ENCODE data around the gene ENTR1.
A peak's percentile ranks its signal among the peaks of the same experiment; 100 is the strongest.

The ENTR1 gene

DNA sequence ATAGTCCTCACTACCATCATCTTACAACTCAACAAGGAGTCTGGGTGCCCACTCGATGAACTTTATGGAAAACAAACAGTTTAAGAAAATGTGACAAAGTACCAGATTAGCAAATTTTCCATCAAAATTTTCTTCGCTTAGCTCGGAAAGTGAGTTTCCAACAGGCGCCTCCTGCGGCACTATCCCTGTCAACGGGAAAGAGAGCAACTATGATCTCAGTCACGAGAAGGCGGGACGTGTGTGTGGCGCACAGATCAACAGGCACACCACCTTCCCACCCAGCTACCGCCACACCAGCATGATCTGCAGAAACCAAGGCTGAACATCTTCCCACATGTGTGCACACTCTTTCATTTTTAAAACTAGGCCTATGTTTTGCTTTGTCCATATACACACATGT is 42.9 kb upstream of the ENTR1 start:
- TF ChIP-seq, protein P1, sequence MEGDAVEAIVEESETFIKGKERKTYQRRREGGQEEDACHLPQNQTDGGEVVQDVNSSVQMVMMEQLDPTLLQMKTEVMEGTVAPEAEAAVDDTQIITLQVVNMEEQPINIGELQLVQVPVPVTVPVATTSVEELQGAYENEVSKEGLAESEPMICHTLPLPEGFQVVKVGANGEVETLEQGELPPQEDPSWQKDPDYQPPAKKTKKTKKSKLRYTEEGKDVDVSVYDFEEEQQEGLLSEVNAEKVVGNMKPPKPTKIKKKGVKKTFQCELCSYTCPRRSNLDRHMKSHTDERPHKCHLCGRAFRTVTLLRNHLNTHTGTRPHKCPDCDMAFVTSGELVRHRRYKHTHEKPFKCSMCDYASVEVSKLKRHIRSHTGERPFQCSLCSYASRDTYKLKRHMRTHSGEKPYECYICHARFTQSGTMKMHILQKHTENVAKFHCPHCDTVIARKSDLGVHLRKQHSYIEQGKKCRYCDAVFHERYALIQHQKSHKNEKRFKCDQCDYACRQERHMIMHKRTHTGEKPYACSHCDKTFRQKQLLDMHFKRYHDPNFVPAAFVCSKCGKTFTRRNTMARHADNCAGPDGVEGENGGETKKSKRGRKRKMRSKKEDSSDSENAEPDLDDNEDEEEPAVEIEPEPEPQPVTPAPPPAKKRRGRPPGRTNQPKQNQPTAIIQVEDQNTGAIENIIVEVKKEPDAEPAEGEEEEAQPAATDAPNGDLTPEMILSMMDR (conservative IDR thresholded peaks at IDR 0.05; ENCODE audit: low read length) = no peak
- DNase-seq (ENCODE audit: low read depth) = no peak
- H3K4me3 ChIP-seq (ENCODE audit: low read length) = no peak overlapping the region

DNA sequence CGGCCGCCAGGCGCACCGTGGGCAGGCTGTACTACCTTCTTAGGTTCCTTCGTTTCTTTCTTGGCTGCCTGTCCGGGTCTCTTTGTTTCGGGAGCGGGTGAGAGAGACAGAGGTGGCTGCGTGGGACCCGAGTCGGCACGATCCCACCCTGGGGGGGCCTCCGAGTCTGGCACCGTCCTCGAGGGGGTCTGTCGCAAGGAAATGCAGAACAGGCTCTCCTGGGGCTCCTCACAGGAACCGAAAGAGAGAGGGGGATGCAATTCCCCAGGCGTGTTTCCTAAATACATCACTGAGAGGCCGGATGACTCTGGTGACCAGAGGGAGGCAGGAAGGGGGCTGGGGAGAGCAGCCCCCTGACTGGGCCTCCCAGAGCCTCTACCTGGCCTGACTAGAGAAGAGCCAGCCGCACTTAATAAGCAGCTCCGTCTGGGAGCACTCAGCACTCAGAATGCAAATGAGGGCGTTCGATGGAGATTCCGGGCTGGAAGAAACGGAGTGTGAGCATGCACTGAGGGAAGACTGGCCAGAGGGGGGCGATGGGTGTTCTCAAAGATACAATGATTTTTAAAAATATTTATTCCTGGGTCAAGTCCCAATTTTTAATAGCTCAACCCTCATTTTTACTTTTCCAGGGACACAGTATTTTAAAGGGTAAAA is 40.9 kb upstream of the ENTR1 start:
- TF ChIP-seq, protein P1 (conservative IDR thresholded peaks at IDR 0.05; ENCODE audit: low read length) = peak; percentile 11; the same call in 1 of the 2 replicates
- no peak overlapping the region for H3K4me3 ChIP-seq (ENCODE audit: low read length)
- no peak for DNase-seq (ENCODE audit: low read depth)

DNA sequence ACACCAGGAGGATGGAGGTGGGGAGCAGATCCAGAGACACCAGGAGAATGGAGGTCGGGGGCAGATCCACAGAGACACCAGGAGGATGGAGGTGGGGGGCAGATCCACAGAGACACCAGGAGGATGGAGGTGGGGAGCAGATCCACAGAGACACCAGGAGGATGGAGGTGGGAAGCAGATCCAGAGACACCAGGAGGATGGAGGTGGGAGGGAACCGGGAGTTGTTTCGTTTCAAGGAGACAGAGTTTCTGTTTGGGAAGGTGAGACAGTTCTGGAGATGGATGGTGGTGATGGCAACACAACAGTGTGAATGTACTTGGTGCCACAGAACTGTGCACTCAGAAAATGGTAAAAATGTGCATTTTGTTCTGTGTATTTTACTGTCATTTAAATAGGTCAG is 38.2 kb upstream of the ENTR1 start:
- no peak overlapping the region for H3K4me3 ChIP-seq (ENCODE audit: low read length)
- no peak for DNase-seq (ENCODE audit: low read depth)
- TF ChIP-seq, protein P1 (conservative IDR thresholded peaks at IDR 0.05; ENCODE audit: low read length) = no peak

DNA sequence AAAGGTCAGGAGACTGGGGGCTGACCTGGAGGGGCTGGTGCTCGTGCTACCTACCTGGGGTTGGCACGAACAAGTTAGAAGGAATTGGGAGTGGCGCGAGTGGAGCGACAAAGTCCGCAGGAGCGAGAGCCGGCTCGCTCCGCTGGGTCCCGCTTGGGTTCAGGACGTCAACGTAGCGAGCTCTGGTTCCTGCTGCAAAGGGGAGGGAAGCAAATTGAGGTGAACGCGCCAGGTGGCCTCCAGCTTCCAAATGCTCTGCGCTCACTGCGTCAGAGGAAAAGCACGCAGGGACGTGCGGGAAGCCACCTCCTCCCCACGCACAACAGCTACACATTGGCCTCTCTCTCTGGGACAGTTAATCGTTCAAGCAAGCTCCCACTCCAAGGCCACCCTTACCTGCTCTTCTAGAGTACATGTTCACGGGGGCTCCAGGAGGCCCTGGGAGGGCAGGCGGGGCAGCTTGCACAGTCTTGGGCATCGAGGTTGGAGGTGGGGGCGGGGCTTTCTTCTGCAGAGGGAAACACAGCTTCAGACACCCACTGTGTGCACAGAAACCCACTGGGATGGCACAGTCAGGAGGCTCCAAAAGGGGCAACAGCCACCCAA is 36.9 kb upstream of the ENTR1 start:
- TF ChIP-seq, protein P1 (conservative IDR thresholded peaks at IDR 0.05; ENCODE audit: low read length) = no peak
- no peak for DNase-seq (ENCODE audit: low read depth)
- no peak overlapping the region for H3K4me3 ChIP-seq (ENCODE audit: low read length)

DNA sequence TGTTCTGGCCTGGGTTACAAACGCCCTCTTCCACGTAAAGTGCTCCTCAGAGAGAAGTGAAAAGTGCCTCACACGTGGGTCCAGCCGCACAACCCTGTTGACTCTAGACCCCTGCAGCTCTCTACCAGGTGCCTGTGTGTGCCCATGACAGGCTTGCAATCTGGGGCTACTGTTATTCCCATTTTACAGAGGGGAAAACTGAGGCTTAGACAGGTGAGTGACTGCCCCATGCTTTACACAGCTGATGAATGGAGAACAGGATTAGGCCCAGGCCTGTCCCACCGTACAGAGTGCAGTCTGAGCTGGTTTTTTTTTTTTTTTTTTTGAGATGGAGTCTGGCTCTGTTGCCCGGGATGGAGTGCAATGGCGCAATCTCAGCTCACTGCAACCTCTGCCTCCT is 35.4 kb upstream of the ENTR1 start:
- no peak overlapping the region for H3K4me3 ChIP-seq (ENCODE audit: low read length)
- TF ChIP-seq, protein P1 (conservative IDR thresholded peaks at IDR 0.05; ENCODE audit: low read length) = no peak
- DNase-seq (ENCODE audit: low read depth) = no peak

DNA sequence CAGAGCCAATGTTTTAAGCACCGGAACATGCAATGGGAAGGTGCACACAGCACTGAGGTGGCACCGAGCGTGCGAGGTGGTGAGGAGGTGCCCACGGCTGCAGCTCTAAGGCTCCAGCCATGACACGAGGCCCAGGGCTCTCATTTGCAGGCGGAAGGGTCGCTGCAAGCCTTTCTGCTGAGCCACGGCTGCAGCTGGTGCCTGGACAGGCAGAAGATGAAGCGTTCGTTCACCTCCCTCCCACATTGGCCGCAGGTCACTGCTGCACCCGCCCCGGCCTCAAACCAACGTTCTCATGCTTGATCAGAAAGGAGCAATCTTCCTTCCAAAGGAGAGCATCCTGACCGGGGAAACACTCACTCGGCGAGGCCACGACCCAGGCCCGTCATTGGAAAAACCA is 33.7 kb upstream of the ENTR1 start:
- H3K4me3 ChIP-seq (ENCODE audit: low read length) = no peak overlapping the region
- TF ChIP-seq, protein P1 (conservative IDR thresholded peaks at IDR 0.05; ENCODE audit: low read length) = no peak
- no peak for DNase-seq (ENCODE audit: low read depth)

DNA sequence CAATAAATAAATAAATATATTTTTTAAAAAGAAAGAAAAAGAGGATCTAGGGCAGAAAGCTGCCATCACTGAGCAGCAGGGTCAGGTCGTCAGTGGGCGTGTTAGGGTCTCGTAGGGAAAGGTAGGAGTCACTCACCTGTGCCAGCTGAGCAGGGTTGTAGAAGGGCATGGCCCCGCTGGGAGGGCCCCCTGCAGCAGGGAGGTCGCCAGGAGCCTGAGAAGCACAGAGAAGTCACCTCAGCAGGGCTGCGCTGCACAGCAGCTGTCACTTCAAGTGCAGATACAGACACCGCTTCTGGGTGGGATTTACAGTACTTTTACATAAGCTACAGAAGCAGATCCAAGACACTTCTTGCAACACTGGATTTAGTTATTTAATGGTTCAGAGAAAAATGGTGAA is 33.3 kb upstream of the ENTR1 start:
- H3K4me3 ChIP-seq (ENCODE audit: low read length) = no peak overlapping the region
- DNase-seq (ENCODE audit: low read depth) = no peak
- TF ChIP-seq, protein P1 (conservative IDR thresholded peaks at IDR 0.05; ENCODE audit: low read length) = no peak

Measured in AG10803 (cell line).